NCI-H2227 (cell line): ENCODE results near the gene CRYBB3.
"Not testable (repeated sequence)": the region's sequence is repeated elsewhere in the genome, so short reads cannot be mapped to it uniquely, and the experiment has no call there.

Experiments
- DNase-seq: peaks from one replicate; lab custom pipeline; 2025; ENCODE audit not compliant: unreplicated experiment; lab: John Stamatoyannopoulos, UW

The CRYBB3 gene

GRCh38 chr22:25238058-25238457 is 38.4 kb downstream of the CRYBB3 start:
- not testable (repeated sequence) for DNase-seq

DNA sequence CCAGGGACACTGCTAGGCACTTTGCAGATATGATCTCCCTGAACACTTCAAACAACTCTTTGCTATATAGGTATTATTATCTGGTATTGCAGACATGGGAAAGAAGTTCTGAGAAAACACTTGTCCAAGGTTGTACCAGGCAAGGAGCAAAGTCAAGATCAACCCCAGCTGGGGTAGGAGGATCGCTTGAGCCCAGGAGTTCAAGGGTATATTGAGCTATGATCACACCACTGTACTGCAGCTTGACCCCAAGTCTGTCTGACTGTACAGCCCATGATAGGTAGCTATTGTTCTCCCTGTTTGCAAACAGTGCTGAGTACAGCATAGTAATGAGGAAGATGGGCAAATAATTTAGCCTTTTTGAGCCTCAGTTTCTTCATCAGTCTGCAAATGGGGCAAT is 55.5 kb downstream of the CRYBB3 start:
- not testable (repeated sequence) for DNase-seq
